Measurements from ENCODE around the gene ENO4.

ENO4 gene

DNA sequence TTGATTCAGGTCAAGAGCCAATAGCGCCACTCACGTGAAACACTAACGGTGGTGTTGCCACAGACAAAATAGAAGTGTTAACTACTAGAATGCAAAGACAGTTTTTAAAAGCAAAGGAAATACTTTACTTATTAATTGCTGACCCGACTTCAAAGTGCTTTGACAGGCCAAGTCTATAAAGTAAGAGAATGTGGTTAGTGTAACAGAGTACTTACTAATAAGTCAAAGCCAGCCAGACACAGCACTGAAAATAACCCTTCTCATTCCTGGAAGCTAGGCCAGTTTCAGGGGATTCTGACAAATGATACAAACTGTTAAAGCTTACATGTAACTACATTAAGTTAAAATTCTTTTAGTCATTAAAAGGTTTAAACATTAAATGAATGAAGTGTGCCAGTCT is 50.3 kb downstream of the ENO4 start:
- Histone ChIP-seq H2BK12ac (ENCODE audit: low read length) (no peak overlapping the region), H2AFZ (ENCODE audit: insufficient read depth, low read length, poor library complexity) (no peak overlapping the region), H3K27ac (ENCODE audit: low read depth, low read length) (no peak overlapping the region), H2BK120ac (ENCODE audit: insufficient read depth, low read length, poor library complexity) (no peak overlapping the region), H2AK5ac (ENCODE audit: low read length) (no peak overlapping the region), H3K9ac (ENCODE audit: low read length) (no peak overlapping the region), H3K79me1 (ENCODE audit: low read length) (no peaks in the 10 kb centered on the region), H3K27me3 (ENCODE audit: insufficient read depth, low read length) (no peaks in the 10 kb centered on the region), H3K18ac (ENCODE audit: low read length) (no peak overlapping the region), H3K4me1 (ENCODE audit: control insufficient read depth in 1 of 2, insufficient read depth in 2 of 2, low read length in 2 of 2) (no peaks in the 10 kb centered on the region), H4K12ac (ENCODE audit: low read depth, low read length) (no peak overlapping the region), H3K79me2 (ENCODE audit: control insufficient read depth, insufficient read depth, low read length, poor library complexity) (no peaks in the 10 kb centered on the region), H3K4me2 (ENCODE audit: low read length) (no peak overlapping the region), H4K8ac (ENCODE audit: low read depth, low read length) (no peak overlapping the region), H3K4ac (ENCODE audit: low read depth, low read length) (no peak overlapping the region), H3K9me3 (ENCODE audit: insufficient read depth, low read depth, low read length) (no peaks in the 10 kb centered on the region), H4K91ac (ENCODE audit: low read depth, low read length) (no peak overlapping the region), H3K14ac (ENCODE audit: low read length) (no peak overlapping the region), H3K4me3 (ENCODE audit: low read depth, low read length) (no peak overlapping the region), H2BK5ac (ENCODE audit: low read depth, low read length, poor library complexity) (no peak overlapping the region), H3K23ac (ENCODE audit: low read length) (no peak overlapping the region), H3K36me3 (ENCODE audit: control insufficient read depth in 1 of 2, insufficient read depth in 2 of 2, low read length in 2 of 2) (peaks cover 5 to 8% of the 10 kb centered on the region in 2 experiments)
- DNase-seq: no peak
- no CpG with 5 or more reads among the region's 4 CpGs for WGBS (ENCODE audit: extremely low coverage, insufficient coverage, insufficient read length)

- DNase-seq: no peak
- no peak overlapping the region for H2AFZ ChIP-seq (ENCODE audit: insufficient read depth, low read length, poor library complexity)
- H4K8ac ChIP-seq (ENCODE audit: low read depth, low read length): no peak overlapping the region
- no CpG with 5 or more reads among the region's 3 CpGs for WGBS (ENCODE audit: extremely low coverage, insufficient coverage, insufficient read length)
- H3K14ac ChIP-seq (ENCODE audit: low read length): no peak overlapping the region
- no peak overlapping the region for H2BK120ac ChIP-seq (ENCODE audit: insufficient read depth, low read length, poor library complexity)
- peaks cover 2 to 5% of the 10 kb centered on the region in 2 experiments for H3K36me3 ChIP-seq (ENCODE audit: control insufficient read depth in 1 of 2, insufficient read depth in 2 of 2, low read length in 2 of 2)
- H3K9ac ChIP-seq (ENCODE audit: low read length): no peak overlapping the region
- no peak overlapping the region for H3K23ac ChIP-seq (ENCODE audit: low read length)
- H3K18ac ChIP-seq (ENCODE audit: low read length): no peak overlapping the region
- H3K9me3 ChIP-seq (ENCODE audit: insufficient read depth, low read depth, low read length): no peaks in the 10 kb centered on the region
- H3K4ac ChIP-seq (ENCODE audit: low read depth, low read length): no peak overlapping the region
- no peak overlapping the region for H3K4me2 ChIP-seq (ENCODE audit: low read length)
- no peak overlapping the region for H2BK5ac ChIP-seq (ENCODE audit: low read depth, low read length, poor library complexity)
- no peak overlapping the region for H2BK12ac ChIP-seq (ENCODE audit: low read length)
- H3K4me3 ChIP-seq (ENCODE audit: low read depth, low read length): no peak overlapping the region
- no peak overlapping the region for H4K12ac ChIP-seq (ENCODE audit: low read depth, low read length)
- no peak overlapping the region for H4K91ac ChIP-seq (ENCODE audit: low read depth, low read length)
- H2AK5ac ChIP-seq (ENCODE audit: low read length): no peak overlapping the region
- no peak overlapping the region for H3K27ac ChIP-seq (ENCODE audit: low read depth, low read length)
- H3K27me3 ChIP-seq (ENCODE audit: insufficient read depth, low read length): no peaks in the 10 kb centered on the region
- no peaks in the 10 kb centered on the region for H3K79me1 ChIP-seq (ENCODE audit: low read length)
- H3K79me2 ChIP-seq (ENCODE audit: control insufficient read depth, insufficient read depth, low read length, poor library complexity): no peaks in the 10 kb centered on the region
- no peaks in the 10 kb centered on the region for H3K4me1 ChIP-seq (ENCODE audit: control insufficient read depth in 1 of 2, insufficient read depth in 2 of 2, low read length in 2 of 2)
These were observed 56.5 kb downstream of the ENO4 start for GRCh38 chr10:116905845-116906210.

DNA sequence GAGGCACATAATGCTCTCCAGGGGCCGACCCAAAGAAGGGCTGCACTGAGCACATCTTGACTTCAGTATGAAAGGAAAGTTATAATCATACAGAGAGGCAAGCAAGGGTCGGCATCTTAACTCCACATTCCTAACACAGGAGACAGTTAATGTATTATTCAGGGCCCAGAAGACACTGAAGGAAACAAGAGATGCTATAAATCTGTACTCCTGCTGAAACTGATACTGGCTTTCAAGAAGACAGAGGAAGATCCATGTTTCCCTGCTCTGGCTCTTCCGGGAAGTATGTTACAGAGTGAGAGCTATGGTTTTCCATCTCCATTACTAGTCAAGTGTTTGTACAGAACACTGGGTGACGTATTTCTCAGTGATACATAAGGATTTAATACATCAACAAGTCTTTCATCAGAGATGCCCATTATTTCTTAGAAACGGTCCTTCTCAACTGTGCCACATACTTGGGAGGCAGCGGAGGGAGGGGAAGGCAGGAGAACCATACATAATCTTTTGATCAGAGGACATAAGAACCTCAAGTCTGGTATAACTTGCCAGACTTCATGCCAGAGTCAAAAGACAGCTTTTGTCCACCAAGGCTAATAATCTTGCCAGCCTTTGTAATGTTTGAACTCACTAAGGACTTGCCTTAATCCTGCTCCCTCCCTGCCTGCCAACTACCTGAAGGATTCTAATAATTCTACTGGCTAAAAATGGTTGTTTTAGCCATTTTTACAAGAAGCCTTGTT is 58.1 kb downstream of the ENO4 start:
- DNase-seq: peak in 1 of 2 donors; percentile 5
- whole genome bisulfite sequencing (ENCODE audit: extremely low coverage, insufficient coverage, insufficient read length): no CpG with 5 or more reads among the region's 6 CpGs
- H3K27ac ChIP-seq (ENCODE audit: low read depth, low read length): no peak overlapping the region
- H3K4me1 ChIP-seq (ENCODE audit: control insufficient read depth in 1 of 2, insufficient read depth in 2 of 2, low read length in 2 of 2): no peaks in the 10 kb centered on the region
- H3K9ac ChIP-seq (ENCODE audit: low read length): no peak overlapping the region
- H3K79me1 ChIP-seq (ENCODE audit: low read length): no peaks in the 10 kb centered on the region
- no peak overlapping the region for H4K12ac ChIP-seq (ENCODE audit: low read depth, low read length)
- peaks cover 3 to 8% of the 10 kb centered on the region in 2 experiments for H3K36me3 ChIP-seq (ENCODE audit: control insufficient read depth in 1 of 2, insufficient read depth in 2 of 2, low read length in 2 of 2)
- H2AFZ ChIP-seq (ENCODE audit: insufficient read depth, low read length, poor library complexity): no peak overlapping the region
- no peak overlapping the region for H3K4me2 ChIP-seq (ENCODE audit: low read length)
- H3K79me2 ChIP-seq (ENCODE audit: control insufficient read depth, insufficient read depth, low read length, poor library complexity): no peaks in the 10 kb centered on the region
- H3K14ac ChIP-seq (ENCODE audit: low read length): no peak overlapping the region
- H2AK5ac ChIP-seq (ENCODE audit: low read length): no peak overlapping the region
- no peak overlapping the region for H4K8ac ChIP-seq (ENCODE audit: low read depth, low read length)
- H3K27me3 ChIP-seq (ENCODE audit: insufficient read depth, low read length): no peaks in the 10 kb centered on the region
- no peak overlapping the region for H3K18ac ChIP-seq (ENCODE audit: low read length)
- H2BK12ac ChIP-seq (ENCODE audit: low read length): no peak overlapping the region
- H4K91ac ChIP-seq (ENCODE audit: low read depth, low read length): no peak overlapping the region
- no peak overlapping the region for H3K4ac ChIP-seq (ENCODE audit: low read depth, low read length)
- no peaks in the 10 kb centered on the region for H3K9me3 ChIP-seq (ENCODE audit: insufficient read depth, low read depth, low read length)
- H2BK5ac ChIP-seq (ENCODE audit: low read depth, low read length, poor library complexity): no peak overlapping the region
- no peak overlapping the region for H3K23ac ChIP-seq (ENCODE audit: low read length)
- no peak overlapping the region for H2BK120ac ChIP-seq (ENCODE audit: insufficient read depth, low read length, poor library complexity)
- H3K4me3 ChIP-seq (ENCODE audit: low read depth, low read length): no peak overlapping the region

DNA sequence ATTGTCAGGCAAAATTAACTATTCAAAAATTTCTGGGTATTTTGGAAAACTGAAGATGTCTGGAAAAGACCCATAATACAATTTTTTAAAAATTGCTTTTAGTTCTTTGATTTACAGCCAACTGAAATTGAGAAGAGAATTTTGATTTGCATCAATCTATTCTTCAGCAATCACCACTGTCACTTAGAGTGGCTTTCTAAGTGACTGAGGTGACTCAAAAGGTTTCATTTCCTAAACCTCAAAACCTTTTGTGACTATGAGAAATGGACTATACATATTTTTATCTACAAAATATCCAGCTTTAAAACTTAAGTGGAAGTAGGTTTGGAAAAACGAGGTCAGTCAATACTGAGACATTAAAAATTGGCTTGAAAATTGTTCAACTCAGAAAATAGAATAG is 60.0 kb downstream of the ENO4 start:
- Histone ChIP-seq H3K79me1 (ENCODE audit: low read length) (no peaks in the 10 kb centered on the region), H4K8ac (ENCODE audit: low read depth, low read length) (no peak overlapping the region), H3K4ac (ENCODE audit: low read depth, low read length) (no peak overlapping the region), H3K27ac (ENCODE audit: low read depth, low read length) (no peak overlapping the region), H3K4me2 (ENCODE audit: low read length) (no peak overlapping the region), H4K91ac (ENCODE audit: low read depth, low read length) (no peak overlapping the region), H2BK12ac (ENCODE audit: low read length) (no peak overlapping the region), H3K79me2 (ENCODE audit: control insufficient read depth, insufficient read depth, low read length, poor library complexity) (no peaks in the 10 kb centered on the region), H3K4me1 (ENCODE audit: control insufficient read depth in 1 of 2, insufficient read depth in 2 of 2, low read length in 2 of 2) (no peaks in the 10 kb centered on the region), H2BK120ac (ENCODE audit: insufficient read depth, low read length, poor library complexity) (no peak overlapping the region), H3K27me3 (ENCODE audit: insufficient read depth, low read length) (no peaks in the 10 kb centered on the region), H3K4me3 (ENCODE audit: low read depth, low read length) (no peak overlapping the region), H3K36me3 (ENCODE audit: control insufficient read depth in 1 of 2, insufficient read depth in 2 of 2, low read length in 2 of 2) (peaks cover 3 to 12% of the 10 kb centered on the region in 2 experiments), H3K18ac (ENCODE audit: low read length) (no peak overlapping the region), H3K14ac (ENCODE audit: low read length) (no peak overlapping the region), H2AFZ (ENCODE audit: insufficient read depth, low read length, poor library complexity) (no peak overlapping the region), H3K9ac (ENCODE audit: low read length) (no peak overlapping the region), H2BK5ac (ENCODE audit: low read depth, low read length, poor library complexity) (no peak overlapping the region), H4K12ac (ENCODE audit: low read depth, low read length) (no peak overlapping the region), H3K23ac (ENCODE audit: low read length) (no peak overlapping the region), H2AK5ac (ENCODE audit: low read length) (no peak overlapping the region), H3K9me3 (ENCODE audit: insufficient read depth, low read depth, low read length) (no peaks in the 10 kb centered on the region)
- no CpG with 5 or more reads among the region's 1 CpG for WGBS (ENCODE audit: extremely low coverage, insufficient coverage, insufficient read length)
- DNase-seq: no peak

All from trophoblast cell (in vitro differentiated cells and primary cell).